HG02798 (cell line): ENCODE data around the gene PRLR.
A peak's percentile ranks its signal among the peaks of the same experiment; 100 is the strongest.
"Not testable (repeated sequence)": the region's sequence is repeated elsewhere in the genome, so short reads cannot be mapped to it uniquely, and the experiment has no call there.

Experiments
- ATAC-seq: cut with Tn5 transposase; IDR thresholded peaks from one replicate; pipeline ENCODE4 v1.9.1; 2021; ENCODE audit warnings: mild to moderate bottlenecking; ENCODE audit not compliant: unreplicated experiment, poor library complexity

PRLR gene

DNA sequence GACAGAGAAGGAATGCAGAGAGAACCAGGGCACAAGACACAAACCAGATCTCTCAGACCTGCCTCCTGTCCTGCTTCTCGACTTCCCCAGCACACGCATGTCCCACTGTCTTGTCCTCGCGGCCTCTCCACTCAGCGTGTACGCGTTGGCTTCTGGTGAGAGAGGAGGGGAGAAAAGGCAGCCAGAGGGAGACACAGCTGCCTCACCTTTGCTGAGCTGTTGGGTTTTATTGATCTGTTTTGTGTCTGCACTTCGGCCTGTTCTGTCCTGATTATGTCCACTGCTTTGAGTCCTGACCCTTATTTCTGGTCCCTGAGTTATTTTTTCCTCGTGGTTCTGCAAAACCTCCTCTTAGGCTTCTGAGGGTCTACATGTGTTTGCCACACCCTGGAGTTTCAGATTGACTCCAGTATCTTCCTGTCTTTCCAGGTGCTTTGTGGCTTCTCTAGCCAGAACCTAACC is 95.0 kb downstream of the PRLR start:
- no peak for ATAC-seq

DNA sequence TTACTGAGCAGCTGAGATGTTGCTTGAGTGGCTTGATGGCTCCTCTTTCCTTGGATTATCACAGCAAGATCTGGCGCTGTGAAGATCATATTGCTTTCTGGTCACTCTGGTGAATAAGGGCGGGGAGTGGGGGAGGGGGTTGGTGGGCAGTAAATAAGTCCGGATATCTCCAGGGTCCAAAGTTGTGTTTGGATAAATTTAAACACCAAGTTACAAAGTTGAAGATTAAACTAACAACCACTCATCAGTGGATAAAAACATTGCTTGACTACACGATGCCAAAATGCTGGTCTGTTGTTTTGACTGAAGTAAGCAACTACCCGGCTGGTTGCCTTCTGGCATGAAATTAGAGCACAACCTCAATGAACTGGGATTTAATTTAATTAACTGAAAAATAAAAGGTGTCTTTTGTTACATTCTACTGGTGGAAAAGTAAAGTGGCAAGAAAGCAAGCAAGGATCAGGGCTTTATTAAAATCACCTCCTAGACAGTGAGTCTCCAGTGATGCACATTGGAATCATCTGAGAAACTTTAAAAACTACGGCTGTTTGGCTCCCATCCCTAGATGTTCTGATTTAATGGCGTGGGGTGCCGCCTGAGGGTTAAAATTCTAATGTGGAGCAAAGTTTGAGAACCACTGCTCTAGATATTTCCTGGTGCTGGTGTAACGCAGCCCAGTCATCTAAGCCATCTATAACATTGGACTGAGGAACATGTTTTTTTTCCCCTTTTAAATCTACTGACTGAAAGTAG is 95.8 kb downstream of the PRLR start:
- no peak for ATAC-seq

- no peak for ATAC-seq
Measured at GRCh38 chr5:35133186-35133585, 97.1 kb downstream of the PRLR start.

DNA sequence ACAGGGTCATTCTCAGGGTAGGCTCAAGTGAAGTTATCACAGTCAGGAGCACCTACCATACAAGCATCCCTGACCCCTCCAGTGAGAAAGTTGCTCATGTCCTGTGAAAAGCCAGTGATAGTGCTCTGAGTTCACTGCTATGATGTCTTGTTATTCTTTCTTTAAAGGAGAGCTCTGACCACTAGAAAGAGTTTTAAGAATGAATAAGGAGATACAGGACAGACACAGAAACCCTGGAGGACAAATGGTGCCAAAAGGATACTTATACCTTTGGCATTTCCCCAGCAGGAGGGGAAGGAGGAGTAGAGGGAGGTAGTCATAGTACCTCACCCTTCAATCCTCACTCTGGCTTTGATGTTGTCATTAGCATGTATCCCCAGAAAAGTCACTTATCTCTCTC is 98.6 kb downstream of the PRLR start:
- no peak for ATAC-seq

DNA sequence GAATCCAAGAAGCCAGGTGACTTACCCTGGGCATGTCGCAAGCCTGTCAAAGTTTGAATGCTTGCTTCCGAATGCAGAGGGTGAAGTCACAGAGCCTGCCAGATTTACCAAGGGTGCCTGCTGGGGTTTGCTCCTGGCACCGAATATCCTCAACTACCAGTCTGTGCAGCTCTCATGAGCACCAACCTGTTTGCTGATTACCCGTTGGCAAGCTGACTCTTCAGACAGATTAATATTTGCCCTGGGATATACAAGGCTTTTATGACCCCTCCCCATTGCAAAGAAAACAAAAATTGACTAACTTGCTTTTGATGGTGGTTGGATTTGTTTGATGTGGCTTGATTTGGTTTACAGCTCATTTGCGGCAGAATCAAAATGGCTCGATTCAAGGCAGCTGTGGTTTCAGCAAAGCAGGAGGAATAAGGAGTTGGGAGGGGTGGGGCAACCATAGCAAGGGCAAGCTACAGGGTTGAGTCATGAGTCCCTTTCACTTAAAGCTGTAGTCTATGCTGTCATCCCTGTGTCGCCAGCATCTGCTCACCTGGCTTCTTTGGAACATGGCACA is 100.3 kb downstream of the PRLR start:
- no peak for ATAC-seq

DNA sequence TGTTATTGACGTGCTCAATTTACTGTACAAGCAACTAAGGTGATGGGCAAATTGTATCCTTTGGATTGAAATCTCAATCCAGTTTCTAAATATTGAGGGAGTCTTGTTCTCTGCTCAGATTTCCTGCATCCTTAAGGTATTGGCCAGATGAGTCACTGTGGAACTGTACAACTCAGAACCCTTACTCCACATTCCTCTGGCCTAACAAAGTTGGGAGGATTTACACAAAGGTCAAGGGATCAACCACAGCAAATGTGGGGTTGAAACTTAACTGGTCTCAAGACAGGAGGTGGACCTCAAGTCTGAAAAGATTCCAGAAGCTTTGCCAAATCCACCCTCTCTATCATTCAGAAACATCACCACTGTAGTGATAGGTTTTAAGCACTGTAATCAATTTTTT is 101.0 kb downstream of the PRLR start:
- ATAC-seq = no peak

- no peak for ATAC-seq
Measured at GRCh38 chr5:35127006-35127405, 103.3 kb downstream of the PRLR start.

DNA sequence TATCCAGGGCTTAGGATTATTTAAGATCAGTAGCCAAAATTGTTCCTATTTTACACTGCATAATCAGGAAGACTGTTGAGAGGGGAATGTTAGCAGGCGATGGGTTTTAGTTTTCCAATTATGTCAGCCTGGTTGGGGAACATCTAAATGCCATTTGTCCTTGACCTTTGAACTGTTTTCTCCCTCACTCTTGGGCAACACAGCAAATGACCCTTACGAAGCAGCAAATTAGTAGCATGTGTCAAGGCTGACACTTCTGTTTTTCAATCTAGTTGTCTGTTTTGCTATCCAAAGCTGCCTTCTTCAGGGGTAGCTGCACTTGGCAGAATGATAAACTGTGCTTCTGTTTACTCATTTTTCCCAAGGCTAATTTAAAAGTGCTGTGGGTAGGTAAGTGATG is 104.5 kb downstream of the PRLR start:
- ATAC-seq = no peak

GRCh38 chr5:35124932-35125331 is 105.4 kb downstream of the PRLR start:
- ATAC-seq = no peak

DNA sequence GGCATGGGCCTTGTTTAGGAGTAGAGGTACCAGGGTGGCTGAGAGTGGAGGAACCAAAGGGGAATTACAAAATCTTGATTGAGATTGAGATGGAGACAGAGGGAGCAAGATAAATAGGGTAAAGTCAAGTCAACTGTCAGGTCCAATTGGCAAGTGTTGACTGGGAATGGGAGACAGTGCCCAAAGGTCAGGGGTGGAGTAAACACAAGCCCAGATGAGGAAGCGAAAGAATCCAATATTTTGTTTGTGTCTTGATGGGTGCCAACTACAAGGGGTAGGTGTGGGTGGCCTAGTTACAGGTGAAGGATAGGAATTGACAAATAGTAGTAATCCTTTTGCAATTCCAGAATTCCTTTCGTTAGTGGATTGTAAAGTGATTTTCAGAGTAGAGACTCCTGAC is 107.5 kb downstream of the PRLR start:
- ATAC-seq = no peak

DNA sequence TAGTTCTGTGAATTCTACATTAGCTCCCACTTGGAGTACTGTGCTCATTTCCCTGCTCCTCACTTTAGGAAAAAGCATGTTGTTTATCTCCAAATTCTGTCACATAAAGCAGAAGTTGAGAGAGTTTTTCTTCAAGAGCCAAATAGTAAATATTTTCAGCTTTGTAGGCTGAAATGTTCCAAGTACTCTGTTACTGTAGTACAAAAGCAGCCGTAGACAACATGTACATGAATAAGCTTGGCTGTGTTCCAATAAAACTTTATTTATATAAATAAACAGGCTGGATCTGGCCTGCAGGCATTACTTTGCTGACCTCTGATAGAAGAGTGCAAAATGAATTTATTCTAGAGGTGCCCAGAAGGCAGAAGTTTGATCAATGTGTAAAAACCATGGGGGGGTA is 109.6 kb downstream of the PRLR start:
- ATAC-seq = no peak

- ATAC-seq = peak; percentile 51
Measured at GRCh38 chr5:35117967-35118366, 112.3 kb downstream of the PRLR start.

DNA sequence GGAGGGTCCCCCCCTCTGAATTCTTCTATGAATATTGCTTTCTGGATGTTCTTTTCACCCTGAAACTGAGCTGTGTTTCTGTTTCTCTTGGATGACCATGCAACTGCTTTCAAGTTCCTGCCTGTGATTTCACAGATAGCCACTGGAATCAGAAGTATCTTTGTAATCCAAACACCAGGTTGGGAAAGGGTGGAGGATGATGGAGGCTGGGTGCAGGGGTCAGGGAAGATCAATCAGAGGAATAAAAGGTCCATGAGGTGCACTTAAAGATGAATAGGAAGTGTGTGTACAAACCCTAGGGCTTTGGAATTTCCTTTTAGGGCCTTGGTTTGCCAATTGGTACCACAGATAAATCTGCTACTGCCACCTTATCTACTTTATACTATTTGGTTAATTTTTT is 114.4 kb downstream of the PRLR start:
- ATAC-seq = no peak

DNA sequence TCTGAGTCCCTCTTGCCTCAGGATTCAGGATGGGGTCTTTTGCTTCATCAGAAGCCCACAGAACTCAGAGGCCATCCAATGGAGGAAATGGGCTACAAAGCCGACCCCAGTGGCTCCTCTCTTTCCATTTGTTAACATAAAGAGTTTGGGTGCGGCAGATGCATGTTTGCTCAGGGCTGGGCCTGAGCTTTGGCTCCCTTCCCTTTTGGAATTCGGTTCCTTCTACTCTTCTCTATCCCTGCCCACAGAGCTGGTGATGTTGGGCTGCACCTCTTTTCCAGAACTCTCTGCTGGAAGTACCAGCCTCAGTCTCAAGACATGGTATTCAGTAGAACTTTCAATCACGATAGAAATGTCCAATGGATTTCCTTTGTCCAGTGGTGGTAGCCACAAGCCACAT is 115.6 kb downstream of the PRLR start:
- ATAC-seq = no peak

- ATAC-seq = no peak
Measured at GRCh38 chr5:35112300-35112699, 118.0 kb downstream of the PRLR start.

DNA sequence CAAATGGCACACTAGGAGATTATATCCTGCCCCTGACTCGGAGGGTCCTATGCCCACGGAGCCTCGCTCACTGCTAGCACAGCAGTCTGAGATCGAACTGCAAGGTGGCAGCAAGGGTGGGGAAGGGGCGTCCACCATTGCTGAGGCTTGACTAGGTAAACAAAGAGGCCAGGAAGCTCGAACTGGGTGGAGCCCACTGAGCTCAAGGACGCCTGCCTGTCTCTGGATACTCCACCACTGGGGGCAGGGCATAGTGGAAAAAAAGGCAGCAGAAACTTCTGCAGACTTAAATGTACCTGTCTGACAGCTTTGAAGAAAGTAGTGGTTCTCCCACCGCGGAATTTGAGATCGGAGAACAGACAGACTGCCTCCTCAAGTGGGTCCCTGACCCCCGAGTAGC is 125.7 kb downstream of the PRLR start:
- not testable (repeated sequence) for ATAC-seq

- ATAC-seq = no peak
Measured at GRCh38 chr5:35103637-35104299, 126.5 kb downstream of the PRLR start.

DNA sequence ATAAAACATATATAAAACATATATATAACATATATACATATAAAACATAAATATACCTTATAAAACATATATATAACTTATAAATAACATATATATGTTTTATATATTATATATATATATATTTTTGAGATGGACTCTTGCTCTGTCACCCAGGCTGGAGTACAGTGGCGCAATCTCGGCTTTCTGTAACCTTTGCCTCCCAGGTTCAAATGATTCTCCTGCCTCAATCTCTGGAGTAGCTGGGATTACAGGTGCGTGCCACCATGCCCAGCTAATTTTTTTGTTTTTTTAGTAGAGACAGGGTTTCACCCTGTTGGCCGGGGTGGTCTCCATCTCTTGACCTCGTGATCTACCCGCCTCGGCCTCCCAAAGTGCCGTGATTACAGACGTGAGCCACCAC is 128.6 kb downstream of the PRLR start:
- not testable (repeated sequence) for ATAC-seq

GRCh38 chr5:35101016-35101415 is 129.3 kb downstream of the PRLR start:
- ATAC-seq = no peak

DNA sequence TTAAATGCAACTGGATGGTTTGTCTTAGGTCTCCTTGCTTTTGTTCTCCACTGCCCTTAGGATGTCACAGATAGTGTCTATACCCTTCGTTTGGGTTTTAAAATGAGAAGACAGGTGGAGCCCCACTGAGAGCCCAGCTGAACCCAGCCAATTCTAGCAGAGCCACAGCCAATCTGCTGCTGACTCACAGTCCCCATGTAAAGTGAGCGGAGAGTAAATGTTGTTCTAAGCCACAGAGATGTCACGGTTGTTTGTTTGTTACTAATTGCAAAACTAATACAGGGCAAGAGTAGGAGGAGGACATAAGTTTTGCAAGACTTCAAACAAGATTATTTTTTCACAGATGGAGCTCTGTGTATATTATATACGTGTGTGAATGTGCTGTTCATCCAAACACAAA is 132.1 kb downstream of the PRLR start:
- ATAC-seq = no peak

GRCh38 chr5:35096932-35097331 is 133.4 kb downstream of the PRLR start:
- ATAC-seq = no peak

DNA sequence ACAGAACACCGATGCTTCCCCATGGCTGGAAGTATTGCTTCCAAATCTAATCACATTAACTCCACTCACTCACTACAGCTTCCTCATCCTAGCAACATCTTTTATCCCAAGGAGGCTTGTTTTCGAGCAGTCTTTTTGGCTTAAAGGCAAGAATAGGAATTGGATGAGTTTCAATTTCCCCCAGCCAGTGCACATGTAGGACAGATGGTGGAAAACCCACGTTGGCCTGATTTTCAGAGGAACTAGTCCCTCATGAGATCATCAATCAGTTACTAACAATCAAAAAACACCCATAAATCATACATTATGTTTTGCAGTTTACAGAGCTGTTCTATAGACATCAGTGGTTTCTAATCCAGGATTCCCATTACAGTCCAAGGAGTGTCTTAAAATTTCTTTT is 134.1 kb downstream of the PRLR start:
- no peak for ATAC-seq
